HG03139 (cell line): Measurements from ENCODE around the gene TJP3.
"Not testable (repeated sequence)": the region's sequence is repeated elsewhere in the genome, so short reads cannot be mapped to it uniquely, and the experiment has no call there.

Experiments
- ATAC-seq: cut with Tn5 transposase; IDR thresholded peaks from one replicate; pipeline ENCODE4 v1.9.1; 2021; ENCODE audit not compliant: unreplicated experiment

TJP3 gene

GRCh38 chr19:3765757-3766156 lies 57.6 kb downstream of the TJP3 start:
- not testable (repeated sequence) for ATAC-seq

GRCh38 chr19:3766520-3766919 lies 58.3 kb downstream of the TJP3 start:
- ATAC-seq = no peak

GRCh38 chr19:3767050-3767449 lies 58.9 kb downstream of the TJP3 start:
- no peak for ATAC-seq

GRCh38 chr19:3768015-3768747 lies 60.0 kb downstream of the TJP3 start:
- ATAC-seq = no peak

GRCh38 chr19:3768748-3769099 lies 60.5 kb downstream of the TJP3 start:
- no peak for ATAC-seq

- ATAC-seq = no peak
Measured at GRCh38 chr19:3769494-3769893, 61.3 kb downstream of the TJP3 start.

- no peak for ATAC-seq
Measured at GRCh38 chr19:3770136-3770999, 62.2 kb downstream of the TJP3 start.

- ATAC-seq = no peak
Measured at GRCh38 chr19:3771000-3771905, 63.1 kb downstream of the TJP3 start.

GRCh38 chr19:3771906-3772455 lies 63.8 kb downstream of the TJP3 start, which contains the start of gene RAX2:
TSS of gene RAX2 (minus strand) at chr19:3772228. CDS start at chr19:3771742, 486 bp downstream.
- no peak for ATAC-seq

- ATAC-seq = no peak
Measured at GRCh38 chr19:3773814-3774515, 65.8 kb downstream of the TJP3 start.

- no peak for ATAC-seq
Measured at GRCh38 chr19:3774621-3775373, 66.6 kb downstream of the TJP3 start.

- no peak for ATAC-seq
Measured at GRCh38 chr19:3775374-3775711, 67.2 kb downstream of the TJP3 start.

- no peak for ATAC-seq
Measured at GRCh38 chr19:3775831-3776230, 67.6 kb downstream of the TJP3 start.

- no peak for ATAC-seq
Measured at GRCh38 chr19:3776479-3777040, 68.4 kb downstream of the TJP3 start.

- ATAC-seq = no peak
Measured at GRCh38 chr19:3778104-3778867, 70.1 kb downstream of the TJP3 start.

GRCh38 chr19:3778899-3779723 lies 70.9 kb downstream of the TJP3 start:
- no peak for ATAC-seq

GRCh38 chr19:3780786-3781304 lies 72.7 kb downstream of the TJP3 start:
- ATAC-seq = no peak

- ATAC-seq = no peak
Measured at GRCh38 chr19:3781603-3782002, 73.4 kb downstream of the TJP3 start.
